ENCODE results near the gene KRT71. TPM values are rescaled to one million over a fixed set of nuclear protein-coding genes. Genes with fewer than 3 reads are reported as not detected.

Gene KRT71
- total and polyA plus RNA-seq, 2 donors from 2014 or later, result not detected

GRCh38 chr12:52531566-52532300 is 21.2 kb downstream of the KRT71 start:
- Histone ChIP-seq H3K27me3 (ENCODE audit: control insufficient read depth, insufficient read depth, low read length) (no peaks in the 10 kb centered on the region), H3K9me3 (ENCODE audit: control insufficient read depth in 2 of 3, insufficient read depth in 1 of 3, low read length in 3 of 3) (no peaks in the 10 kb centered on the region), H3K4me1 (ENCODE audit: control insufficient read depth in 2 of 3, insufficient read depth in 2 of 3, low read depth in 1 of 3, low read length in 3 of 3) (no peaks in the 10 kb centered on the region), H3K9ac (ENCODE audit: low read length in 3 of 3) (no peak overlapping the region), H3K27ac (ENCODE audit: low read depth in 2 of 2, low read length in 2 of 2) (no peak overlapping the region), H3K36me3 (ENCODE audit: control insufficient read depth in 2 of 3, insufficient read depth in 3 of 3, low read length in 3 of 3) (no peaks in the 10 kb centered on the region), H3K4me3 (ENCODE audit: low read length in 3 of 3) (no peak overlapping the region)
- intact Hi-C loops (cut with DNase I), result no loop called here
- no peak for FAIRE-seq
- no peak for DNase-seq
- TF ChIP-seq, protein P1, sequence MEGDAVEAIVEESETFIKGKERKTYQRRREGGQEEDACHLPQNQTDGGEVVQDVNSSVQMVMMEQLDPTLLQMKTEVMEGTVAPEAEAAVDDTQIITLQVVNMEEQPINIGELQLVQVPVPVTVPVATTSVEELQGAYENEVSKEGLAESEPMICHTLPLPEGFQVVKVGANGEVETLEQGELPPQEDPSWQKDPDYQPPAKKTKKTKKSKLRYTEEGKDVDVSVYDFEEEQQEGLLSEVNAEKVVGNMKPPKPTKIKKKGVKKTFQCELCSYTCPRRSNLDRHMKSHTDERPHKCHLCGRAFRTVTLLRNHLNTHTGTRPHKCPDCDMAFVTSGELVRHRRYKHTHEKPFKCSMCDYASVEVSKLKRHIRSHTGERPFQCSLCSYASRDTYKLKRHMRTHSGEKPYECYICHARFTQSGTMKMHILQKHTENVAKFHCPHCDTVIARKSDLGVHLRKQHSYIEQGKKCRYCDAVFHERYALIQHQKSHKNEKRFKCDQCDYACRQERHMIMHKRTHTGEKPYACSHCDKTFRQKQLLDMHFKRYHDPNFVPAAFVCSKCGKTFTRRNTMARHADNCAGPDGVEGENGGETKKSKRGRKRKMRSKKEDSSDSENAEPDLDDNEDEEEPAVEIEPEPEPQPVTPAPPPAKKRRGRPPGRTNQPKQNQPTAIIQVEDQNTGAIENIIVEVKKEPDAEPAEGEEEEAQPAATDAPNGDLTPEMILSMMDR (IDR thresholded peaks at IDR 0.05; ENCODE audit: borderline replicate concordance, extremely low read depth, insufficient read depth), result no peak

GRCh38 chr12:52530905-52531304 is 22.0 kb downstream of the KRT71 start:
- Histone ChIP-seq H3K27me3 (ENCODE audit: control insufficient read depth, insufficient read depth, low read length) (no peaks in the 10 kb centered on the region), H3K27ac (ENCODE audit: low read depth in 2 of 2, low read length in 2 of 2) (no peak overlapping the region), H3K4me3 (ENCODE audit: low read length in 3 of 3) (no peak overlapping the region), H3K36me3 (ENCODE audit: control insufficient read depth in 2 of 3, insufficient read depth in 3 of 3, low read length in 3 of 3) (no peaks in the 10 kb centered on the region), H3K9me3 (ENCODE audit: control insufficient read depth in 2 of 3, insufficient read depth in 1 of 3, low read length in 3 of 3) (no peaks in the 10 kb centered on the region), H3K9ac (ENCODE audit: low read length in 3 of 3) (no peak overlapping the region), H3K4me1 (ENCODE audit: control insufficient read depth in 2 of 3, insufficient read depth in 2 of 3, low read depth in 1 of 3, low read length in 3 of 3) (no peaks in the 10 kb centered on the region)
- TF ChIP-seq, protein P1 (IDR thresholded peaks at IDR 0.05; ENCODE audit: borderline replicate concordance, extremely low read depth, insufficient read depth), result no peak
- FAIRE-seq (no peak), DNase-seq (no peak)
- intact Hi-C loops (cut with DNase I), result no loop called here

GRCh38 chr12:52530366-52530765 is 22.6 kb downstream of the KRT71 start:
- H3K4me3 ChIP-seq (ENCODE audit: low read length in 3 of 3), result no peak overlapping the region
- H3K27ac ChIP-seq (ENCODE audit: low read depth in 2 of 2, low read length in 2 of 2), result no peak overlapping the region
- H3K36me3 ChIP-seq (ENCODE audit: control insufficient read depth in 2 of 3, insufficient read depth in 3 of 3, low read length in 3 of 3), result no peaks in the 10 kb centered on the region
- intact Hi-C loops (cut with DNase I), result no loop called here
- TF ChIP-seq, protein P1 (IDR thresholded peaks at IDR 0.05; ENCODE audit: borderline replicate concordance, extremely low read depth, insufficient read depth), result no peak
- no peaks in the 10 kb centered on the region for H3K9me3 ChIP-seq (ENCODE audit: control insufficient read depth in 2 of 3, insufficient read depth in 1 of 3, low read length in 3 of 3)
- no peak for FAIRE-seq
- H3K9ac ChIP-seq (ENCODE audit: low read length in 3 of 3), result no peak overlapping the region
- H3K27me3 ChIP-seq (ENCODE audit: control insufficient read depth, insufficient read depth, low read length), result no peaks in the 10 kb centered on the region
- H3K4me1 ChIP-seq (ENCODE audit: control insufficient read depth in 2 of 3, insufficient read depth in 2 of 3, low read depth in 1 of 3, low read length in 3 of 3), result no peaks in the 10 kb centered on the region
- DNase-seq, result no peak
